Fibroblast of peridontal ligament (primary cell): ENCODE measurements around the gene ACVRL1.

Experiments
- DNase-seq: peaks from one replicate; pipeline ENCODE4 v3.0.0-alpha.2; 2010; ENCODE audit errors: extremely low read depth

Gene ACVRL1

GRCh38 chr12:51898506-51898905 lies 8.8 kb upstream of the ACVRL1 start:
- DNase-seq = no peak

DNA sequence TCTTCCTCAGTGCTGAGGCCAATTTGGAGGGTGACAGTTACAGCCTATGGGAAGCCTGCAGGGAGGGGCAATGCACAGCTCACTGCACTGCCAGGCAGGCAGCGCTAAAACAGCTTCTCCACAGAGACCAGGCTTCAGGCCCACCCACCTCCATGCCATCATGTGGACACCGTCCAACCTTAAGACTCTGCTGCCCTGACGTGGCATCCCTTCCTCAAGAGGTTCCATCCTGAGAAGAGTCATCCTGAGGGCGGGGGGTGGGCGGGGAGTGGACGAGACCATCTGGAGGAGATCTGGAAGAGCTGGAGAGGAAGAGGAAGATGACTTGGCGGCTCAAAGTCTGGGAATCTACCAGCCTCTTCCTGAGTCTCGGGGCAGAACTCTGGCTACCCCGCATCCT lies 8.4 kb upstream of the ACVRL1 start:
- DNase-seq = no peak

DNA sequence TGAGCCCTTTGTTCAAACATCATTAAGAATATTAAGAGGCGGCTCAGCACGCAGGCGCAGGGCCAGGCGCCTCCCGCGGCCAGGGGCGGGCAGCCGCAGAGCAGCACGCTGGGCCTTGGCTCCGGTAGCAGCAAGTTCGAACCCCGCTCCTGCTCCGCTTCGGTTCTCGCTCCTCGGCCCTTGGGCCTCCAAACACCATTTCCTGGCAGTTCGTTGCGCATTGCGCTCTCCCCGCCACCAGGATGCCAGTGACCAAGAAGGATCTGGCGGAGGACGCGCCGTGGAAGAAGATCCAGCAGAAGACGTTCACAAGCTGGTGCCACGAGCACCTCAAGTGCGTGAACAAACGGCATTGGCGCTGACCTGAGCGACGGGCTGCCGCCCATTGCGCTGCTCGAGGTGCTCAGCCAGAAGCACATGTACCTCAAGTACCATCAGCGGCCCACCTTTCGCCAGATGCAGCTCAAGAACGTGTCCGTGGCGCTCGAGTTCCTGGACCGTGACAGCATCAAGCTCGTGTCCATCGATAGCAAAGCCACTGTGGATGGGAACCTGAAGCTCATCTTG lies 6.9 kb upstream of the ACVRL1 start:
- DNase-seq = no peak

DNA sequence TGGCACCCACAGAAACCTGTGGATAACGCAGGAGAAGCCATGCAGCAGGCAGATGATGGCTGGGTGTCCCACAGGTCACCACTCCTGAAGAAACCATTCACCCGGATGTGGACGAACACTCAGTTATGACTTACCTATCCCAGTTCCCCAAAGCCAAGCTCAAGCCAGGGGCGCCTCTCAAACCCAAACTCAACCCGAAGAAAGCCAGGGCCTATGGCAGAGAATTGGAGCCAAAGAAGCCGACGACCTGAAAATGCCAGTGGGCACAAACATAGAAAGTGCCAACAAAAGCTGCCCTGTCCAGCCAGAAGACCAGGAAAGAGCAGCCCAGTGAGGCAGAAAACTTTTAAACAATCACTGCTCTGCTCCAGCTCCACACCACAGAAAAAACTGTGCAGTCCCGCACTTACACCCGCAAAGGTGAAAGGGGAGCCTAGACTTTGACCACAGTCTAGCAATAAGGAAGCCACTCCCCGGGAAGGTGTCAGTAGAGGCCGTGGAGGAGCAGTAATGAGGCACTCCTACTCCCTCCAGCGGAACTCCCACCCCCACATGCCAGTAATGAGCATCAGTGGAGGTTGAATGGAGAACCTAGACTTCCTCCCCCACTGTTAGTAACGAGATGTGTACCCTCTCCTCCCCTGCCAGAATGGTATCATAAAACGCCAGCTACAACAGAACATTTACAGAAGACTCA lies 6.0 kb upstream of the ACVRL1 start:
- DNase-seq = no peak

- DNase-seq = no peak
These were observed 5.4 kb upstream of the ACVRL1 start for GRCh38 chr12:51901881-51902280.

- DNase-seq = peak; percentile 65
These were observed 2.3 kb upstream of the ACVRL1 start for GRCh38 chr12:51904951-51905470.

GRCh38 chr12:51905471-51906429 lies 1.6 kb upstream of the ACVRL1 start:
- peak; percentile 34 for DNase-seq

GRCh38 chr12:51906430-51907082 lies 748 bp upstream of the ACVRL1 start:
- no peak for DNase-seq

DNA sequence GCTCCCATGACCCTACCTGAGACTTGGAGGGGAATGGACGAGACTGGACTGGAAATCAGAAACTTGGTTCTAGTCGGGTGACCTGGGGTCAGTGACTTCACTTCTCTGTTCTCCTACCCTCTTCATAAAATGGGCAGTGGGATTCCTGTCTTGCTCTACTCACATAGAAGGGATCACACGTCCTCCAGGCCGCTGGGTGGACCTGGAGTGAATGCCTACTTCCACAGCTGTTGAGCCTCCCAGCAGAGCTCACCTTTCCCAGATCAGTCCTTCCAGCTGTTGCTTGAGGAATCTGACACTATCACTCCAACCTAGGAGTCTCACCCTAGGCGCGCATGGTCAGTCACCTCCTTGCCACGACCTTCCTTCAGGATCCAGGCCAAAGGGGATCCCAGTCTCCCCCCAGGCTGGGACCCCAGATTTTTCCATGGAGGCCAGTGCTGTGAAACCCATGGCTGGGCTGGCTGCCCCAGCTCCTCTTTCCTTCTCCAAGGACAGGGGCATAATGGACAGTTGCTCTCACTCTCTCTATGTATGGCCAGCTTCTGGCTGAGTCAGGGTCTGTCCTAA lies 637 bp downstream of the ACVRL1 start:
- DNase-seq = no peak

DNA sequence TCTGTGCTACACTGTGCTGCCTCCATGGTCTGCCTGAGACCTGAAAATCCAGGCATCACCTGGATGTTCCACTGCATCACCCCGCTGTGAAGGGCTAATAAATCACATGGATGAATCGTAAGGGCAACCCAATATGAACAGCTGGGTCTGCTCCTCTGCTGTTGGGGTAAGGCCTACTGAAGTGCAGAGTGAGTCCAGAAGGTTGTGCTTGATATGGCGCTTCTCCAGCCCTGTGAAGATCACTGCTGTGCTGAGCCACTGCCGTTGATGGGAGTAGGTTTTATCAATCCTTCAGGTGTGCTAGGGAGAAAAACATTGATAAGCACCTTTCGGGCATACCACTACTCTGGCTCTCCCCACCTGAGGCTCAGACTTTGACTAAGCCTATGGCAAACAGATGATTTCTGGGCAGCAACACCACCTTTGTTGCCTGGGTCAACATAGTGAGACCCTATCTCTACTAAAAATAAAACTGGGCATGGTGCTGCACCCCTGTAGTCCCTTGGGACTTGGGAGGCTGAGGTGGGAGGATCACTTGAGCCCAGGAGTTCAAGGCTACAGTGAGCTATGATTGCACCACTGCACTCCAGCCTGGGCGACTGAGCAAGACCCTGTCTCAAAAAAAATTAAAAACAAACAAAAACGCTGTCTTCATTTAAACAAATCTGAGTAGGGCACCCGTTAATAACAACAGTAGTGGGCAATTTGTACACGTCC lies 1.7 kb downstream of the ACVRL1 start:
- DNase-seq = no peak

DNA sequence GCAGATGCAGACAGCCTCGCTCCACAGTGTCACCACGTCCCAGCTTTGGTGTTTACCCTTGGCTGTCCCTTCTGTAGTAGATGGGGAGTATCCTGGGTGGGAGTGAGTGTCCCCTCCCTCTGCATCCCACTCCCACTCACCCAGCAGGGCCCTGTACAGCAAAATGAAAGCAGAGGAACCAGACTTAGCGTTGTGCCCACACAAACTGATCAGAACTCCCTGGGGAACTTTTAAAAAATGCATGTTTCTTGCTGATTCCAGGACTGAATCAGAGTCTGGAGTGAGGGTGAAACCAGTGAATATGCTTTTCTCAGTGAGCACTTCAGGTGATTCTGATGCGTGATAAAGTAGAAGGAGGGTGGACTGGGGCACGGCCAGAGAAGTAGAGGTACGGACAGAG lies 2.9 kb downstream of the ACVRL1 start:
- peak; percentile 64 for DNase-seq

DNA sequence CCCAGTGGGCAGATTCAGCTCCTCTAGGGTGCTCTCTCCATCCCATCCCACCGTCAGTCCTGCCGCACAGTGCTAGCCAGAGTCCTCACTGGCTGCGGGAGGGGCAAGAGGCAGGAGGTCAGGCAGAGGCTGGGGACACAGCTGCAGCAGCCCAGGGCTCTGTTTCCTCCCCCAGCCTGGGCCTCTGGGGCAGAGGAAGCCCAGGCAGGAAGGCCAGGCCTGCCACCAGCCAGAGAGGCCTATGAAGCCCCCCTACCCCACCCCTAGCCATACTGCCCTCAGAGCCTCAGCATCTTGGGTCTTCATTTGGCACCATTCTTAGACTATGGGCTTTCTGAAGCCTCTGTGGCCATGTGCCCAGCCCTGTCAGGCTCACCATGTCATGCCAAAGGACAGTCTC lies 3.4 kb downstream of the ACVRL1 start:
- no peak for DNase-seq

GRCh38 chr12:51911307-51911706 lies 4.0 kb downstream of the ACVRL1 start:
- DNase-seq = no peak

DNA sequence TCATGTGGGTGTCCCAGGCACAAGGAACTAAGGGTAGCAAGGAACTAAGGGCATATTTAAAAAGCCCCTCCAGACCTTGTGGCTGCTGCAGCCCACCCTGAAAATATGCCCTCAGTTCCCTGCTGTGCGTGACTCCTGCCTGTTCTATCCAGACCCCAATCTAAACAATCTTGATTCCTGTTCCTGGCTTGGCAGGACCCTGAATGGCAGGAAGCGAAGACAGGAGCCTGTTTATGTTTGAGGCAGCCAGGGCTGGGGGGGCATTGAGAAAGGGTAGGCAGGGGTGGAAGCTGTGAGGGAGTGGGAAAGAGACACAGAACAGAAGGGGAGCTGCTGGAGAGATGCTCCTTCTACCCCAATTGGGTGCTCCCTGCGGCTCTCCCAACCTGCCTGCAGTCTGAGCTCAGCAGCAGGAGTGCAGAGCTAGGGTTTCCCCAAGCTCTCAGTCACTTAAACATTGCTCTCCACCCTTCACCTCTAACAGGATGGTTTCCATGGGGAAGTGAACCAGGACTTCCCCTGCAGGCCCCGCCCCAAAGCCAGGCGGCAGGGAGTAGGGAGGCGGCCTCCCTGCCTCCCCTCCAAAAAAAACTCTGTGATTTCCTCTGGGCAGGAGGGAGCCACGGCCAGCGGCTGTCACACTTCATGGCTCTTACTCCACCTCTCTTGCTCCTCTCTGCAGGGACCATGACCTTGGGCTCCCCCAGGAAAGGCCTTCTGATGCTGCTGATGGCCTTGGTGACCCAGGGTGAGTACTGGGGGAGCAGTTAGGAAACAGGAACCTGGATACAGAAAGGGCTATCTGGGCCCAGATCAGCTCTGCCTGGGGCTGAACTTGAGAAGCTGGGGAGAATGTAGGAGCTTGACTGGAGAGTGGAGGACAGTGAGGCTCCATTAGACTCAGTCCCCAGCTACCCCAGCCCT lies 4.7 kb downstream of the ACVRL1 start:
- no peak for DNase-seq

DNA sequence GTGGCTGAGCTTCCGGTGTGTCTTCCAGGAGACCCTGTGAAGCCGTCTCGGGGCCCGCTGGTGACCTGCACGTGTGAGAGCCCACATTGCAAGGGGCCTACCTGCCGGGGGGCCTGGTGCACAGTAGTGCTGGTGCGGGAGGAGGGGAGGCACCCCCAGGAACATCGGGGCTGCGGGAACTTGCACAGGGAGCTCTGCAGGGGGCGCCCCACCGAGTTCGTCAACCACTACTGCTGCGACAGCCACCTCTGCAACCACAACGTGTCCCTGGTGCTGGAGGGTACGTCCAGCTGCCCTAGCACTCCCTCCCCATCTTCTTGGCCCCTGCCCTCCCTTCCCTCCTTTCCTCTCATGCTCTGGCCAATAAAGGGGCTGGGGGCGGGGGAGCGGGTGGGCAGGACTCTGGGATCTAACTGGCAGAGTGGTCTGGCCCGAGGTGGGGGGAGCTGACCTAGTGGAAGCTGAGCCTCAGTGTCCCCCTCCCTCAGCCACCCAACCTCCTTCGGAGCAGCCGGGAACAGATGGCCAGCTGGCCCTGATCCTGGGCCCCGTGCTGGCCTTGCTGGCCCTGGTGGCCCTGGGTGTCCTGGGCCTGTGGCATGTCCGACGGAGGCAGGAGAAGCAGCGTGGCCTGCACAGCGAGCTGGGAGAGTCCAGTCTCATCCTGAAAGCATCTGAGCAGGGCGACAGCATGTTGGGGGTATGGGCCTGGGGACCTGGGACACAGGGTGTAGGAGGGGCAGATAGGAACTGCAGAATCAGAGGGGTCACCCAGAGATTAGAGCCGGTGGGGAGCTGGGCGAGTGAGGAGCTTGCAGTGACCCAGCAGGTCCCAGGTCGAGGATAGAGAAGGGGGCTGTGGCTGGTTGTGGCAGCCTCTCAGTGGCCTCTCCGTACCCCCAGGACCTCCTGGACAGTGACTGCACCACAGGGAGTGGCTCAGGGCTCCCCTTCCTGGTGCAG lies 6.0 kb downstream of the ACVRL1 start:
- no peak for DNase-seq

- DNase-seq = no peak
These were observed 7.0 kb downstream of the ACVRL1 start for GRCh38 chr12:51914034-51914923.

GRCh38 chr12:51915003-51915625 lies 7.8 kb downstream of the ACVRL1 start:
- DNase-seq = no peak
